T-cell (primary cell): ENCODE measurements around the gene NBPF1. TPM values are rescaled to one million over a fixed set of nuclear protein-coding genes. Genes with fewer than 3 reads are reported as not detected.
"Not testable (repeated sequence)": the region's sequence is repeated elsewhere in the genome, so short reads cannot be mapped to it uniquely, and the experiment has no call there.

Source experiments
- ATAC-seq, 4 experiments: fragments of 200-7000 bp in 3 of 4; fragments of 150-1000 bp in 1 of 4; cut with Tn5 transposase; replicated peaks in 1 of 4; 1 replicate in 3 of 4; 2 replicates in 1 of 4; pipeline ENCODE4 v1.10.0; 2021; ENCODE audit warnings: moderate library complexity in 3 of 4, mild to moderate bottlenecking in 2 of 4, moderate number of reproducible peaks in 1 of 4
- CTCF ChIA-PET, 2 donors: fragments of 300-600 bp; sonication (Branson Sonifier 250); formaldehyde crosslinking; loops; one replicate each; lab custom pipeline; 2022; ENCODE audit warnings: antibody characterized with exemption in 2 of 2; lab: Charles Lee
- POLR2A ChIA-PET, 2 donors: fragments of 300-600 bp; sonication (Branson Sonifier 250); formaldehyde crosslinking; loops; one replicate each; lab custom pipeline; 2022; ENCODE audit warnings: antibody characterized with exemption in 2 of 2; lab: Charles Lee
- DNase-seq, 35 experiments: peaks; one replicate each; pipeline versions ENCODE4 v3.0.0 to v3.0.0-alpha.2; 2013 to 2023
- H3K27ac ChIP-seq: one replicate; pipeline ENCODE4 v1.5.1; 2013; ENCODE audit warnings: low read length
- H3K27me3 ChIP-seq, 2 experiments: replicated peaks in 1 of 2; 1 replicate in 1 of 2; 2 replicates in 1 of 2; pipeline versions ENCODE4 v1.6.1 to v1.7.0; 2013; ENCODE audit warnings: low read length in 1 of 2, mixed read lengths in 1 of 2; ENCODE audit not compliant: control insufficient read depth in 2 of 2, insufficient read depth in 2 of 2; ENCODE audit errors: extremely low read depth in 1 of 2
- H3K36me3 ChIP-seq, 2 donors: 1 replicate in 1 of 2; 2 replicates in 1 of 2; pipeline versions ENCODE4 v1.6.1 to v1.7.0; 2013; ENCODE audit warnings: low read length in 1 of 2; ENCODE audit not compliant: control insufficient read depth in 2 of 2, insufficient read depth in 1 of 2; ENCODE audit errors: extremely low read depth in 1 of 2
- H3K4me1 ChIP-seq, 2 experiments: 1 replicate in 1 of 2; 2 replicates in 1 of 2; pipeline versions ENCODE4 v1.6.1 to v1.7.0; 2013; ENCODE audit warnings: low read length in 2 of 2, mixed read lengths in 1 of 2; ENCODE audit not compliant: insufficient read depth in 2 of 2, control insufficient read depth in 1 of 2; ENCODE audit errors: extremely low read depth in 1 of 2
- H3K4me3 ChIP-seq, 2 donors: 1 replicate in 1 of 2; 2 replicates in 1 of 2; pipeline versions ENCODE4 v1.5.1 to v1.7.0; 2013; ENCODE audit warnings: mild to moderate bottlenecking in 2 of 2, low read length in 1 of 2, moderate library complexity in 1 of 2; ENCODE audit not compliant: control insufficient read depth in 1 of 2; ENCODE audit errors: extremely low read depth in 1 of 2
- H3K9me3 ChIP-seq: 2 replicates; pipeline ENCODE4 v1.7.0; 2013
- H3K27ac Mint-ChIP-seq, 2 donors: one replicate each; pipeline ENCODE4 v1.8.0; 2020 to 2021; ENCODE audit warnings: mild to moderate bottlenecking in 2 of 2, mixed read lengths in 2 of 2
- H3K27me3 Mint-ChIP-seq, 2 donors: one replicate each; pipeline ENCODE4 v1.8.0; 2021 to 2022; ENCODE audit warnings: mixed read lengths in 2 of 2
- H3K36me3 Mint-ChIP-seq: one replicate; pipeline ENCODE4 v1.8.0; 2021; ENCODE audit warnings: mixed read lengths
- H3K4me1 Mint-ChIP-seq, 3 donors: one replicate each; pipeline ENCODE4 v1.8.0; 2020 to 2022; ENCODE audit warnings: mixed read lengths in 3 of 3, mild to moderate bottlenecking in 1 of 3
- H3K4me3 Mint-ChIP-seq, 3 donors: one replicate each; pipeline ENCODE4 v1.8.0; 2020 to 2022; ENCODE audit warnings: mild to moderate bottlenecking in 3 of 3, mixed read lengths in 3 of 3, moderate library complexity in 3 of 3
- H3K9me3 Mint-ChIP-seq, 3 donors: one replicate each; pipeline ENCODE4 v1.8.0; 2020 to 2022; ENCODE audit warnings: mixed read lengths in 3 of 3
- WGBS: methylation state at CpG from one replicate; pipeline ENCODE4 v1.1.5; 2013; ENCODE audit warnings: missing lambda C conversion rate; ENCODE audit not compliant: insufficient coverage; 5-methylcytosine and 5-hydroxymethylcytosine counted together
- total RNA-seq, 35 experiments: library from RNA in 6 of 35; stranded (reverse) in 6 of 35; fragments of 120-200 nt in 1 of 35; gene quantifications; one replicate each; pipeline versions ENCODE4 v1.2.1 to v1.2.4 and lab custom pipeline; 2013 to 2026

NBPF1 gene
- total RNA-seq, 5 donors from 2014 or later (not counting 1 experiment from before 2014, with no cell fraction given): 18.1 to 34.8 (median 29.1) TPM

- DNase-seq: peak in 9 of 35 experiments; percentile 0 to 23 (median 2)
- H3K27me3 ChIP-seq, ATAC-seq, H3K4me3 Mint-ChIP-seq, H3K9me3 Mint-ChIP-seq, H3K36me3 Mint-ChIP-seq, H3K27me3 Mint-ChIP-seq, H3K27ac ChIP-seq, H3K27ac Mint-ChIP-seq, H3K9me3 ChIP-seq, H3K4me1 Mint-ChIP-seq, CTCF ChIA-PET, POLR2A ChIA-PET, H3K4me3 ChIP-seq: not testable (repeated sequence)
- WGBS: 80% methylated on average over 5 of the region's 9 CpGs
- Histone ChIP-seq H3K36me3 (peaks cover 7 to 10% of the 10 kb centered on the region in 2 donors), H3K4me1 (peaks cover 8 to 59% of the 10 kb centered on the region in 2 experiments)
Observed at GRCh38 chr1:16642025-16642966, 28.9 kb upstream of the NBPF1 start.

DNA sequence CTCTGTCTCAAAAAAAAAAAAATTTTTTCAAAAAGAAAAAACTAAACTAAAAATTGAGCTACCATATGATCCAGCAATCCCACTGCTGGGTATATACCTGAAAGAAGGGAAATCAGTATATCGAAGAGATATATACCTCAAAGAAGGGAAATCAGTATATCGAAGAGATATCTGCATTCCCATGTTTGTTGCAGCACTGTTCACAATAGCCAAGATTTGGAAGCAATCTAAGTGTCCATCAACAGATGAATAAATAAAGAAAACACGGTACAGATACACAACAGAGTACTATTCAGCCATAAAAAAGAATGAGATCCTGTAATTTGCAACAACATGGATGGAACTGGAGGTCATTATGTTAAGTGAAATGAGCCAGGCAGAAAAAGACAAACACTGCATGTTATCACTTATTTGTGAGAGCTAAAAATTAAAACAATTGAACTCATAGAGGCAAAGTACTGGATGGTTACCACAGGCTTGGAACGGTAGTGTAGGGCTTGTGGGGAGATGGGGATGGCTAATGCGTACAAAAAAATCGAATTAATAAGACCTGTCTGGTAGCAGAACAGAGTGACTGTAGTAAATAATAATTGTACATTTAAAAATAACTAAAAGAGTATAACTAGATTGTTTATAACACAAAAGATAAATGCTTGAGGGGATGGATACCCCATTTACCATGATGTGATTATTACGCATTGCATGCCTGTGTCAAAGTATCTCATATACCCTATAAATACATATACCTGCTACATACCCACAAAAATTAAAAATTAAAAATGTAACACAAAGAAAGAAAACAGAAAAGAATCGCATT, 28.0 kb upstream of the NBPF1 start:
- Histone ChIP-seq H3K36me3 (peaks cover 16% of the 10 kb centered on the region in 2 donors), H3K4me1 (peaks cover 8 to 62% of the 10 kb centered on the region in 2 experiments)
- DNase-seq: peak in 1 of 35 experiments; percentile 20
- H3K27ac Mint-ChIP-seq, H3K4me3 Mint-ChIP-seq, H3K27ac ChIP-seq, H3K4me3 ChIP-seq, H3K4me1 Mint-ChIP-seq, ATAC-seq, H3K27me3 ChIP-seq, H3K27me3 Mint-ChIP-seq, H3K36me3 Mint-ChIP-seq, H3K9me3 ChIP-seq, H3K9me3 Mint-ChIP-seq: not testable (repeated sequence)
- 100% methylated on average over 5 of the region's 8 CpGs for WGBS
- CTCF ChIA-PET: interaction anchor here in 1 of 2 donors (0.6 kb wide), 1 partner anchor 309 kb away, joined by 3 read pairs; no protein-coding TSS in a partner anchor
- POLR2A ChIA-PET: interaction anchor here in 1 of 2 donors (0.6 to 0.7 kb wide), 2 partner anchors 147 to 287 kb away, joined by 3 read pairs; no protein-coding TSS in a partner anchor

DNA sequence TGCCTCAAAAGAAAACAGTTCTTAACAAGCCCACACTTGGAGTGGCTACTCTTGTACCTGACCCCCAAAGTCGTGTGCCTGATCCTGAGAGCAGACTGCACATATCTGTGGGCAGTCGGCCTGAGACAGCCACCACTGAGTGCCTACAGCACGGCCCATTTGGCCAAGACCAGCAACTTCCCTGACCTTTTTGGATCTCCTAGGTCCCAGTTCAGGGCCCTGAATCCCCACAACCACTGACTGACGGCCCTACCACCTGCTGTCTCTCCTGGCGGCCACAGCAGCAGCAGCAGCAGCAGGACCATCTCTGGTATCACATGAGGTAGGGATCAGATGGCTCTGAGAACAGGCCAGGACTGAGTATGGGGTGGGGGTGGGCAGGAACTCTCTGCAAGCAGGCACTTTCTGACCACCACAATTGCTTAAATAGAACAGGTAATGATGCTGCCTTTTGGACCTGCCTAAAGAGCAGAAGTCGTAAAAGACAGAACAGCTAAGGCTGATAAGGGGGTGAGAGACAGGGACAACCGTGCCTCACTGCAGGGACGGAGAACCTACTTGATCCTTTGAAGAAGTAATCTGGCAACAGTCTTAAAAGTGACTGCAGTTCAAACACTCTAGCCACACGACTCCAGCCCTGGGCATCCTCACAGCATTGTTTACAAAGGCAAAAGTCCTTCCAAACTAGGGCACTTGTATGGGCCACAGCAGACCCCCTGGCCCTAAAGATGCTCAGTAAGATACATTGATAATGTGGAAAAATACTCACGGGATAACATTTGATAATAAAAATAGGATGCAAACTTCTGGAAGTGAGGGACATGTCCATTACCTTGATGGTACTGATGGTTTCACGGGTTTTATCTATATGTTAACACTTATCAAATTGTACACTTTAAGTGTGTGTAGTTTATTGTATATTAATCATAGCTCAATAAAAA, 26.0 kb upstream of the NBPF1 start:
- H3K9me3 ChIP-seq, H3K27me3 ChIP-seq, H3K9me3 Mint-ChIP-seq, H3K27me3 Mint-ChIP-seq, H3K4me3 ChIP-seq, CTCF ChIA-PET, POLR2A ChIA-PET, ATAC-seq, H3K4me3 Mint-ChIP-seq, H3K27ac Mint-ChIP-seq, H3K36me3 Mint-ChIP-seq, H3K4me1 Mint-ChIP-seq, H3K27ac ChIP-seq: not testable (repeated sequence)
- 87% methylated on average over 10 of the region's 11 CpGs for WGBS
- DNase-seq: peak in 8 of 35 experiments; percentile 0 to 32 (median 4)
- peaks cover 16 to 34% of the 10 kb centered on the region in 2 donors for H3K36me3 ChIP-seq
- peaks cover 6 to 44% of the 10 kb centered on the region in 2 experiments for H3K4me1 ChIP-seq

GRCh38 chr1:16637941-16638778, 24.8 kb upstream of the NBPF1 start:
- WGBS: 99% methylated on average over 4 of the region's 6 CpGs
- ATAC-seq: not testable (repeated sequence)
- POLR2A ChIA-PET: interaction anchor here in 1 of 2 donors (0.7 kb wide), 1 partner anchor 255 kb away, joined by 4 read pairs; no protein-coding TSS in a partner anchor

DNA sequence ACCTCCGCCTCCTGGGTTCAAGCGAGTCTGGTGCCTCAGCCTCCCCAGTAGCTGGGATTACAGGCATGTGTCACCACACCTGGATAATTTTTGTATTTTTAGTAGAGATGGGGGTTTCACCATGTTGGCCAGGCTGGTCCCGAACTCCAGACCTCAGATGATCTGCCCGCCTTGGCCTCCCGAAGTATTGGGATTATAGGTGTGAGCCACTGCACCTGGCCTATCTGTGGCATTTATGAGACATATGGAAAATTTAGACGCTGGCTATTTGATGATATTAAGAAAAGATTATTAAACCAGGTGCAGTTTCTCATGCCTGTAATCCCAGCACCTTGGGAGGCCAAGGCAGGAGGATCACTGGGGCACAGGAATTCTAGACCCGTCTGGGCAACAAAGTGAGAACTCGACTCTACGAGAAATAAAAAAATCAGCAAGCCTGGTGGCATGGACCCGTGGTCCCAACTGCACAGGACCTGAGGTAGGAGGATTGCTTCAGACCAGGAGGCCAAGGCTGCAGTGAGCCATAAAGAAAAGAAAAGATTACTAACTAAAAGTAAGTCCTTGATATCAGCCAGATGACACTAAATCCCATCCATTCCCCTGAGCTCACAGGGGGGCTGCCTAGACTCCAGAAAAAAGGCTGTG, 23.3 kb upstream of the NBPF1 start:
- H3K9me3 ChIP-seq, H3K4me3 Mint-ChIP-seq, H3K9me3 Mint-ChIP-seq, ATAC-seq, H3K27ac Mint-ChIP-seq, H3K27me3 Mint-ChIP-seq, H3K27me3 ChIP-seq, H3K27ac ChIP-seq, H3K4me1 Mint-ChIP-seq, POLR2A ChIA-PET, H3K4me3 ChIP-seq: not testable (repeated sequence)
- H3K36me3 ChIP-seq: peaks cover 33 to 61% of the 10 kb centered on the region in 2 donors
- CTCF ChIA-PET: interaction anchor here in 1 of 2 donors (0.7 kb wide), 1 partner anchor 82 kb away, joined by 9 read pairs; no protein-coding TSS in a partner anchor
- DNase-seq: peak in 6 of 35 experiments; percentile 0 to 24 (median 4)
- H3K4me1 ChIP-seq: peaks cover 0 to 21% of the 10 kb centered on the region in 2 experiments
- 85% methylated on average over 10 of the region's 10 CpGs for WGBS
- peaks cover 29% of the 10 kb centered on the region for H3K36me3 Mint-ChIP-seq

More at GRCh38 chr1:16637941-16638778, 24.8 kb upstream of the NBPF1 start:
- H3K27ac Mint-ChIP-seq, H3K27me3 Mint-ChIP-seq, H3K4me1 Mint-ChIP-seq, H3K4me3 ChIP-seq, H3K27ac ChIP-seq, CTCF ChIA-PET, H3K27me3 ChIP-seq, H3K4me3 Mint-ChIP-seq, H3K9me3 ChIP-seq, H3K9me3 Mint-ChIP-seq: not testable (repeated sequence)
- DNase-seq: peak in 6 of 35 experiments; percentile 1 to 34 (median 4)
- H3K4me1 ChIP-seq: peaks cover 0 to 32% of the 10 kb centered on the region in 2 experiments
- peaks cover 25 to 46% of the 10 kb centered on the region in 2 donors for H3K36me3 ChIP-seq
- peaks cover 15% of the 10 kb centered on the region for H3K36me3 Mint-ChIP-seq
